Kidney glomerular epithelial cell (primary cell): ENCODE results near the gene RTN4RL1.

Experiments used
- DNase-seq: peaks from one replicate; lab custom pipeline; 2025; lab: John Stamatoyannopoulos, UW

Gene RTN4RL1

DNA sequence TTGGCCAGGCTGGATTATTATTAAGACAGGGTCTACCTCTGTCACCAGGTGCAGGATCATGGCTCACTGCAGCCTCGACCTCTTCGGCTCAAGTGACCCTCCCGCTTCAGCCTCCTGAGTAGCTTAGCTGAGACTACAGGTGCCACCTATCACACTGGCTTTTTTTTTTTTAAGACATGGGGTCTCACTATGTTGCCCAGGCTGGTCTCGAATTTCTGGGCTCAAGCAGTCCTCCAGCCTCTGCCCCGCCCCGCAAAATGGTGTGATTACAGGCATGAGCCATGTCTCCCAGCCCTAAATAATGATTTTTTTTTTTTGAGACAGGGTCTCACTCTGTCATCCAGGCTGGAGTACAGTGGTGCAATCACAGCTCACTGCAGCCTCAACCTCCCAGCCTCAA is 22.5 kb upstream of the RTN4RL1 start:
- DNase-seq = no peak

DNA sequence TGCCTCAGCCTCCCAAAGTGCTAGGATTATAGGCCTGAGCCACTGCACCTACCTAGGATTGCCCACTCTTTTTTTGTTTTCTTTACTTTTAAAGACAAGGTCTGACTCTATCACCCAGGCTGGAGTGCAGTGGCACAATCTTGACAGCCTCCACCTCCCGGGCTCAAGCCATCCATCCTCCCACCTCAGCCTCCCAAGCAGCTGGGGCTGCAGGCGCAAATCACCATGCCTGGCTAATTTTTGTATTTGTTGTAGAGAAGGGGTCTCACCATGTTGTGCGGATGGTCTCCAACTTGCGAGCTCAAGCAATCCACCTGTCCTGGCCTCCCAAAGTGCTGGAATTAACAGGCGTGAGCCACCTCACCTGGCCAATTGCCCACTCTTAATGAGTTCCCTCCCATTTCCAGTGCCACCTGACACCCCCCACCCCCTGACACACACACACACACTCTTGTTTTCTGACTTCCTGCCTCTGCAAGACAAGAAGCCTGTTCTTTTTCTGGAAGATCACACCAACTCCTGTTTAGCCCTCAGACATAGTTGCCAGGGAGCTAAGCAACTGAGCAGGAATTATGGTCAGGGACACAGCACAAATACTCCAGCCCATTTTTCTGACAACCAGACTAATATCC is 19.2 kb upstream of the RTN4RL1 start:
- no peak for DNase-seq

DNA sequence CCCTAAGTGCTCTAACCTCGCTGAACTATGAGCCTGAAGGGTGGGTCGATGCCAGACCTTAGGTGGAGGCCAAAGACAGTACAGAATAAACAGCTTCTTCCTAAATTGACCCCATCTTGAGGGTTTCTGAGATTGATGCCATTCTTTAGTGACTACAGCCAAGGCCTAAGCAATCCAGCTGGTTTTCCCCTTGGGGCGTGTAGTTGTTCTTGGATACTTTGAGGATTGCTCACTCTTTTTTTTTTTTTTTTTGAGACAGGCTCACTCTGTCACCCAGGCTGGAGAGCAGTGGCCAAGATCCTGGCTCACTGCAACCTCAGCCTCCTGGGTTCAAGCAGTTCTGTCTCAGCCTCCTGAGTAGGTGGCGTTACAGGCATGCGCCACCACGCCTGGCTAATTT is 18.7 kb upstream of the RTN4RL1 start:
- DNase-seq = no peak

DNA sequence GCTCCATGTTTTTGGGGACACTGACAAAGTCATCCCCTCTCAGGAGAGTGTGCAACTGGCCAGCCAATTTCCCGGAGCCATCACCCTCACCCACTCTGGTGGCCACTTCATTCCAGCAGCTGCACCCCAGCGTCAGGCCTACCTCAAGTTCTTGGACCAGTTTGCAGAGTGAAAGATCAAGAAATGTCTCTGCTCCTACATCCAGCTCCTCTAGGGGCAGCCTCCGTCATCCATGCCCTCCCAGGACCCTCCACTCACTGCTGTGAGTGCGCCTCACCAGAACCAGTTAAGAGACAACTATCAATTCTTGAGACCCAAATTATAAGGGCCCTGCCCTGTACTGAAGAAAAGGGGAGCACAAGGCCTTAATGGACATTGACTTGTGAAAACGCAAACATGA is 17.8 kb upstream of the RTN4RL1 start:
- no peak for DNase-seq

DNA sequence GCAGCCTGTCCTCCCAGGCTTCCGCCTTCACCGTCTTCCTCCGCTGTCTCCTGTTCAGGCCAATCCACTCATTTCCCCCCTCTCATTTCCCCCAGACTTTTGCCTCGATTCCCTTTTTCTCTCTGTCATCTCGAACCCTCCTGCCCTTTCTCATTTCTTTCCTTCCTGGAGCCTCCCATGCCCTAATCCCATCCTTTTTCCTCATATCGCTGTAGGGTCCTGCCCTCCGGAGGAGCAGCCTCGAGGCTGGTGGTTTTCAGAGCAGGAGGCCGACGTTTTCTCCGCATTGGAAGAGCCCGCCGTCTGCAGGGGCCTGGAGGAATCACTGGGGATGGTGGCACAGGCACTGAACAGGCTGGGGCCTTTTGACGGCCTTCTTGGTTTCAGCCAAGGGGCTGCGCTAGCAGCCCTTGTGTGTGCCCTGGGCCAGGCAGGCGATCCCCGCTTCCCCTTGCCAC is 17.3 kb upstream of the RTN4RL1 start:
- DNase-seq = peak; percentile 25

DNA sequence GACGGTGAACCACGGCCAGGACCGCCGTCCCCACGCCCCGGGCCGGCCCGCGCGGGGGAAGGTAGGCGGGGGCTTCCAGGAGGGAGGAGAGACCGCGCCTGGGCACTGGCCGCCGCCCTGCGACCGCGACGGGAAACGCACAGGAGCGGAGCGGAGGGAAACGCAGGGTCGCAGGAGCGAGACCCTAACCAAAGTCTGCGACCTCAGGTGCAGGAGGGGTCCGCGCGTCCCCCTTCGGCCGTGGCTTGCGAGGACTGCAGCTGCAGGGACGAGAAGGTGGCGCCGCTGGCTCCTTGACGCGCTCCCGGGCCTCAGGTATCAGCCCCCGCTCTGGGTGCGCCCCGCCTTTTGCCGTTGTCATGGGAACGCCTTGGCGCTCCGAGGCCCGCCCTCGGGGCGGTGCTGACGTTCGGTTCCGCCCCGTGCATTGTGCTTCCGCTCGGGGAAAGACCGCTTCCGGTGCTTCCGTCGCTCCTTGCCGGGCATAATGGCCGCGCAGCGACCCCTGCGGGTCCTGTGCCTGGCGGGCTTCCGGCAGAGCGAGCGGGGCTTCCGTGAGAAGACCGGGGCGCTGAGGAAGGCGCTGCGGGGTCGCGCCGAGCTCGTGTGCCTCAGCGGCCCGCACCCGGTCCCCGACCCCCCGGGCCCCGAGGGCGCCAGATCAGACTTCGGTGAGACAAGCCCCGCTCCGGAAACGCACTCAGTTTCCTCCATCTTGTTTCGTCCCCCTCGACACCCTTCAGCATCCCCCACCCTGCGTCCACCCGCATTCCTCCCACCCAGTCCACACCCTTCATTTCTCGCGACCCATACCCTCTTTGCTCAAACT is 16.6 kb upstream of the RTN4RL1 start, which contains the start of gene OVCA2:
OVCA2 (plus strand) TSS at position 462 of the 829 bp plus-strand sequence; CDS start at position 488, 26 bp downstream.
- DNase-seq = peak; percentile 90

DNA sequence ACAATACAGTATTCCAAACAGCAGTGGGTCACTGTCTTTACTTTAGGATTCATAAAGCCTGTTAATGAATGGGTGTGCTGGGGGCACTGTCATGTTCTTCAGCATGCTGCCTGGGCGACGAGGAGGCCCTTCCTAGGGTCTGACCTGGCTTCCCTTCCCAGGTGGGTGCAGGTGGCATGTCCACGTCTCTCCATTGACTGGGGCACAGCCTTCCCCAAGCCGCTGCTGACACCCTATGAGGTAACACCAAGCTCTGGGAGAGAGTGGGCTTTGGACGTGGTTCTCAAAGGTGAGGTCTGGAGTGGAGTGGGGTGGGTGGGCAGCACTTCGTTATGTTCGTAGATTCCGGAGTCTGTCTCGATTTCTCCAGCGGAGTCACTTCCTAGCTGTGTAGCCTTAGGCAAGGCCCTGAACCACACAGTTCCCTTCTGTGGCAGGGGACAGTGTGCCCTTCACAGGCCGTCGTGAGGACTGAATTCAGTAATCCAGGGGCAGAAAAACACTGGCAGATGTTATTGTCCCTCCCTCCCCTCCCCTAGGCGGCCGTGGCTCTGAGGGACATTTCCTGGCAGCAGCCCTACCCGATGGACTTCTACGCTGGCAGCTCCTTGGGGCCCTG is 15.9 kb upstream of the RTN4RL1 start:
- DNase-seq = no peak

DNA sequence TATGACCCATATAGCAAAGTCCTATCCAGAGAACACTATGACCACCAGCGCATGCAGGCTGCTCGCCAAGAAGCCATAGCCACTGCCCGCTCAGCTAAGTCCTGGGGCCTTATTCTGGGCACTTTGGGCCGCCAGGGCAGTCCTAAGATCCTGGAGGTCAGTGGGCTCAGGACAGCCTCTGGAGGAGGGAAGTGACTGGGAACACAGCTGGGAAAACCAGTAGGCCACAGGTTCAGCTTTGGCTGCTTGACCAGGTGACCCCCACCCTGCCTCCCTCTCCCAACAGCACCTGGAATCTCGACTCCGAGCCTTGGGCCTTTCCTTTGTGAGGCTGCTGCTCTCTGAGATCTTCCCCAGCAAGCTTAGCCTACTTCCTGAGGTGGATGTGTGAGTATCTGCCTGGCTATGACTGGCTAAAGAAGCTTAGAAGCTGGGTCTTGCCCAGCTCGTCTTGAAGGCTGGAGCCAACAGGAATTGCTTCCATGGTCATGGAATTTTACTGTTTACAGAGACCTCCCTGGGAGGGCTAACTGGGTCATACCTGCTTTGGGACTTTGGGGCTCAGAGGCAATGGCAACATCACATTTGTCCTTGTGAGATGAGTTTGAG is 15.2 kb upstream of the RTN4RL1 start:
- no peak for DNase-seq

DNA sequence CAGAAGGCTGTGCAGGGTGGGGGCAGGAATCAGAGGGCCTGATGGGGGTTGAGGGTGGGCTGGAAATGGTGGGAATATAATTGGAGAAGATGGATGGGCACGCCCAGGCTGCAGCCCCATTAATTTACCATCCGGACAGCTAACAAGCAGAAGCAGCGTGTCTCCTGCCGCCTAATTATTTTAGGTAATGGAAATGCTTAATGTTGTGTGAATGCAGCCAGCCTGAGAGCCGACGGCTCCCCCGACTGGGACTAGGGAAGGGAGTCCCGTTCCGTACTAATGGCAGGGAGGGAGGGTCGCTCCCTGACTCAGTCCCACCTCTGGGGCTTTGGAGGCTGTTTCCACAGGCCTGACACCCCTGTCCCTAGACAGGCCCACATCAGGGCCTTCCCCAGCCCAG is 12.0 kb upstream of the RTN4RL1 start:
- no peak for DNase-seq

DNA sequence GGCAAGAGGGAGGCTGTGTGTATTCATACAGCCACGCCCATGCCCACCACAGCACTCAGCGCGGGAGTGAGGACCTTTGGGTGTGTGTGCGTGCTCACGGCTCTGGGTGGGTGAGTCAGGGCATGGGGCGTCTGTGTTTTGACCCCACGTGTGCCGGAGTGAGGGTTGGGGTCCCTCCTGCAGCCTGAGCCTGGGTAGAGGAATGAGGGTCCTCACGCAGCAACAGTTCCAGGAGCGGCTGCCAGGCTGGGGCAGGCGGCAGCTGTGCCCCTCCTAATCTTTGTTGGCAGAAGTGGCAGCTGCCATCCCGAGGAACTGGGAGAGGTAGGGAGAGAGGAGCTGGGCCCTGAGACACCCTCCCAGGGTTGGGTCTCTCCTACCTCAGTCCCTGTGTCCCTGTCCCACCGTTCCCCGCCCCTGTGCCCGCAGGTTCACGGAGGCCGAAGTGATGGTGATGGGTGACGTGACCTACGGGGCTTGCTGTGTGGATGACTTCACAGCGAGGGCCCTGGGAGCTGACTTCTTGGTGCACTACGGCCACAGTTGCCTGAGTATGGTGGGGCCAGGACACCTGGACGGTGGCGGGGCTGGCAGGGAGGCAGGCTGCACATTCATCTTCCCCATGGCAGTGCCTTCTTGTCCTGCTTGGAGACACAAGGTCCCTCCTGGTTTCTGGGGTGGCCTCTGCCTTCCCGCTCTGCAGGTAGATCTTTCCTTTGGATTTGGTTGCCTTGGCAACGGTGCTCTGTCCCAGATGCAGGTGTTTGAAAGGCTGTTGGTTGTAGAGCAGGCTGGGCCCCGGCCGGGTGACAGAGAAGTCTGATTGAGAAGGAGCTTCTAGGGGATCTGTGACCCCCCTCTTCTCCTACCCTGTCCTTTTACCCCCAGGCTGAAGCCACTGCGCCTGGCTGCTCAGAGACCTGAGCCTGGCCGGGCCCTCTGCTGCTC is 10.7 kb upstream of the RTN4RL1 start:
- DNase-seq = no peak

DNA sequence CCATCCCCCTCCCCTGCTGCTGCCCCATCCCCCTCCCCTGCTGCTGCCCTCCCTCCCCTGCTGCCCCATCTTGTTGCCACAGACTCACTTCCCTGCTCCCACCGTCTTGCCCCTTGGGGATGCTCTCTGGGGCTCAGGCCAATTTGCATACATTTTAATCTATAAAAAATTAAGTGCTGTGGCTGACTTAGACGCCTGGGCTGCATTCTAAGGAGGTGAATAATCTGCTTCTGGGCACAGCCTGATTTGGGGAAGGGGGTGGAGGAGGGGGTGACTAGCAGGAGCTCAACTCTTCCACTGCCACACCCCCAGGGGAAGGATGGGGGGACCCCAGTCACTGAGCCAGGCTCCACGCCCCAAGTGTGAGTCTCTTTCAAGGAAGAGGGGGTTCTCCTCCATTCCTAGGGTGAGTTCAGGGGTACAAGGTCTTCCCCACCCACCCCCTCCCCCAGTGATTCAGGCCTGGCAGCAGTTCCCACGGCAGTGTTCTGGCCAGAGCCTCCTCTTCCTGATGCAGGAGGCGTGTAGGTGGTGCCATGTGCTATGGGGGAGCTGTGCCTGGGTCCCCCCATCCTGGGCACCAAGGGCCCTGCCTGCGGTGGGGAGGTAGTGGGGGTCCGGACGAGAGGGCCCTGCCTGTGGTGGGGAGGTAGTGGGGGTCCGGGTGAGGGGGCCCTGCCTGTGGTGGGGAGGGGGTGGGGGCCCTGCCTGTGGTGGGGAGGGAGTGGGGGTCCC is 9.8 kb upstream of the RTN4RL1 start:
- DNase-seq = no peak

DNA sequence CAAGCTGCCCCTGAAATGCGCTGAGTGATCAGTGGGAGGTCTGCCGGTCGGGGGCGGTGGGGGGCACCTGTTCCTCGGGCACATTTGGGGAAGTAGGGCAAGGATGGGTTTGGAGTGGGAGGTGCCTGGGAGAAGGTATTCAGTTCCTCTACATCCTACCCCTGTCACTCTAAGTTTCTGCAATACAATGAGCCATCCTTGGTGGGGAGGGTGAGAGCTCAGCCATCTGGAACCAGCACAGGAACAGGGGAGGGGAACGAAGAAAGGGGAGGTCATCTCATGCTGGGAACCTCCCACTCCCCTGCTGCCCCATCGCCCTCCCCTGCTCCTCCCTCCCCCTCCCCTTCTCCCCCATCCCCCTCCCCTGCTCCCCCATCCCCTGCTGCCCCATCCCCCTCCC is 9.0 kb upstream of the RTN4RL1 start:
- DNase-seq = peak; percentile 83

DNA sequence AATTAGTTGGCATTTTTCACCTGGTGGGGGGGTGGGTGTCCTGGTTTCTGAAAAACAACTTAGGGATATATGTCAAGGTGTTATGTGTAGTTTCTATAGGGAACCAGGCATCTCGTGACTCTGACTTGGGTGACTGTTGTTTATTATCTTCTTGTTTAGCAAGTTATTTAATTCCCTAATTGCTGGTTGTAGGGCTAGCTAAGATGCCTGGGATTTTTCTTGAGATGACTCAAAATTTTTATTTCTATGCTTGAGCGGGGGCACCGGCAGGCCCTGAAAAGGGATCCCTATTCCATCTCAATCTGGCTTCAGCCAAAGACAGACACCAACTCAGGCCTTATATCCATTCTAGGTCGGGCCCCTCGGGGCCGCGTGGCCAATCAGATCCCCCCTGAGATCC is 8.0 kb upstream of the RTN4RL1 start:
- DNase-seq = no peak

DNA sequence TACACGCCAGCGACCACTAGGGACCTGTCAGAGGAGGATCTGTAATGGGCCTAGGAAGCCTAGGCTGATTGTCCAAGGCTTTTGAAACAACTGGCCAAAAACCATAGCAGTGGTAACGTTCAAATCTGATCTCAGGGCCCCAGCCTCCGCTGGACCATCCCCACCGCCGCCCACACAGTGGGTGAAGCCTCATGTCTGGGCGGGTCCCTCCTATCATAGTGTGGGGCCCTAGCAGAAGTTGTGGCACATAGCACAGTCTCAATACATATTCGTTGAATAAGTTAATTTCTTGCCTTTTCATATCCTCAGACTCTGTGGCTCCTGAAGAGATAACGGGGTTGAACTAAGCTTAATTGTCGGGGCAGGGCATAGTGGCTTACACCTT is 5.6 kb upstream of the RTN4RL1 start:
- DNase-seq = no peak

DNA sequence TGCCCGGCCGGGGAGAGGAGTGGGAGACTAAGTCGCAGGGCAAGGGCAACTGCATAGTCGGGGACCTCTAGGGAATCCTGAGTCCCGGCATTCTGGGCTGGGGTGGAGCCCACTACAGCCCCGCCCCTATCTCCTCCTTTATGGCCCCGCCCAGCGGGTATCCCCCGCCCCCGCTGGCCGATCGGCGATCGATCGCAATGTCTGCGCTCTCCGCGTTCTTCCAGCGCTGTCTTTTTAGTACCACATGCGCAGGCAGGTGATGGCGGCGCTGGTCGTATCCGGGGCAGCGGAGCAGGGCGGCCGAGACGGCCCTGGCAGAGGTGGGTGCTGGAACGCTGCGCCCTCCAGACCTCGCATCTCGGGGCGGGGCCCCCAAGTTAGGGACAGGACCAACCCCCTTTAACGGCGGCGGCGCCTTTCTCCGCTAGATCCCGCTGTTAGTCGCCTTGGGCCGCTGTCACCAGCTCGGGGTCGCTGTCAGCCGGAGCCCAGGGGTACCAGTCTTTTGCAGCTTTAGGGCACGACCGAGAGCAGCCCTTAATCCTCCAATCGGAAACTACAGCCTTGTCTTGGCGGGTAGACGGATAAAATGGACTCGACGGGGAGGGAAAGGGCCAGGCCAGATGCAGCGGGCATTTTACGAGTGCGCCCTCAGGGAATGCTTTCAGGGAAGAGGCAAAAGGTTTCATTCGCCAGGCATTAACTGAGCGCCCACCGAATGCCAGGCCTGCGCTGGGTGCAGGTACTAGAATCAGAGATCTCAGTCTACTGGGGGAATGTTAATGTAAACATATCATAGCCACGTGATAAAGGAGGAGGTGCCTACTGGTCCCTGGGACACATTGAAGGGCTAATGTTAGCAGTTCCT is 5.0 kb upstream of the RTN4RL1 start, which contains the start of gene DPH1:
DPH1 (plus strand) TSS at position 243 of the 868 bp plus-strand sequence; CDS start at position 260, 17 bp downstream.
- DNase-seq = peak; percentile 78

DNA sequence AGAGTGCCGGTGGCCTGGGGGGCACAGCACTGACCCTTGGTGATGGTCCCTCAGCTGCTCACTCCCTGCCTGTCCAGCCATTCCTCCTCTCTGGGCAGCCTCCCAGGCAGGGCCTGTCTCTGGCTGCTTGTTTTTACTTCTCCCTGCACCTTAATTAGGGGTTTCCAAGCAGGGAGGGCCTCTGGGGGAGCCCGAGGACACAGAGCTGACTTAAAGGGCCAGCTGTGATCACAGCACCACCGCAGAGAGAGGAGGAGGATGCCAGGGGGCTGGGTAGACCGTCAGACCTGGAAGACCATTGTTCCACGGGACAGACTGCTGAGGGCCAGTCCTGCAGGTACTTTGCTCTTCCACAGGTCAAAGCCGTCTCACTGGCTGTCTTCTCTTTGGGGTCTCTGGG is 3.6 kb upstream of the RTN4RL1 start:
- no peak for DNase-seq

DNA sequence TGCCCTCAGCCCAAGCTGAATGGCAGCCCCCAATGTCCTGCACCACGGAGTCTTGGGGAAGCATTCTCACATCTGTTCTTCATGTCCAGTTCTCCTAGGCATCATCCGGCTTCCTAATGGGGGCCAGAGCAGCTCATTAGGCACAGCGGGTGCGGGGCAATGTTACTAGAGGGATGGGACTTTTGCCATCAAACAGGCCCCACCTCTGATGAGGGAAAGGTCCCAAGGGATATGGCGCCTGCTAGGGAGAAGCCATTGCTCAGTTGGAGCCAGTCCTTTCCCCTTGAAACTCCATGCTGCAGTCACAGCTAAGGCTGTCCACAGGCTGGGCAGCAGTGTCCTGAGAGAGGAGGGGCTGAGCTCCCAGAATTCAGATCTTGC is 3.1 kb upstream of the RTN4RL1 start:
- DNase-seq = no peak

DNA sequence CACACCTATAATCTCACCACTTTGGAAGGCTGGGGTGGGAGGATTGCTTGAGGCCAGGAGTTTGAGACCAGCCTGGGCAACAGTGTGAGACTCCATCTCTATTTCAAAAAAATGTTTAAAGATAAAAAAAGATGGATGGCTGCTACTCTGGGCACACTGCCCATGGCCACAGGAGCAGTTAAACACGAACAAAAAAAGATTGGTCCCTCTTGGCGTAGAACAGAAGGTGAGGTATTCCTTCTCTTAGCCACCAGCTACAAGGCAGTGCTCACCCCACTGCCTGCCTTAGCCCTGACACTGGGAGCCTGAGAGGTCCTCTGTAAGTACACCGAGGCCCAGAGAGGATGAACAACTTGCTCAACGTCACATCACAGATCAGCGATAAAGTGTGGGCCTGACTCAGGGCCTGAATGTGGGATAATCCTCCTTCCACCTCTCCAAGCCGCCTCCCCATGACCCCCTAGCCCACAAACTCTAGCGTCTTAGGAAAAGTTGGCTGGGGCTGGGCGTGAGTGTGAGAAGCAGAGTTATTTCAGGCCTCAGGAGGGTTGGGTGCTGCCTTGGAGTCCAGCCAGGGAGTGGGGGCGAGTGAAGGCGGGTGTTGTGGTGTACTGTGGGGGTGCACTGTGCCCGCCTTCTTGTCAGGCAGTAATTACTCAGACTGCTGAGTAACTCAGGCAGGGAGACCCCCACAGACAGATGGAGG is 2.5 kb upstream of the RTN4RL1 start:
- no peak for DNase-seq
